ENCODE results near the gene PTPRN2.

DNA sequence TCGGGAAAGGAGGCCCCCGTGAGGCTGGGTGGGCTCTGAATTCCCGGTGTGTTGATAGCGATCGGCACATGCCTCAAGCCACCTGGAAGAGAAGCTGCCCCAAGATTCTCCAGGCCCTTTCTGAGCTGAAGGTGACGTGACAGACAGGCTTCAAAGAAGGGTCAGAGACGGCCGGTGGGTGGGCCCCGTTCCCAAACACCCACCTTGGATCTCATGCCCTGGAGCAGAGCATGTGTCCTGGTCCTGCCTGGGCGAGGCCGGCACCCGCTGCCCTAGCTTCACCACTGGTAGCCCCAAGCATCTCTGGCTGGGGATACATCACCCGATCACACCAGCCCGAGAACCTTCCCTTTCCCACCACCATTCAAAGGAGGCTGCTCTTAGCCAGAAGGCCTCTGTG, 851.8 kb downstream of the PTPRN2 start:
- TF ChIP-seq, protein P1, sequence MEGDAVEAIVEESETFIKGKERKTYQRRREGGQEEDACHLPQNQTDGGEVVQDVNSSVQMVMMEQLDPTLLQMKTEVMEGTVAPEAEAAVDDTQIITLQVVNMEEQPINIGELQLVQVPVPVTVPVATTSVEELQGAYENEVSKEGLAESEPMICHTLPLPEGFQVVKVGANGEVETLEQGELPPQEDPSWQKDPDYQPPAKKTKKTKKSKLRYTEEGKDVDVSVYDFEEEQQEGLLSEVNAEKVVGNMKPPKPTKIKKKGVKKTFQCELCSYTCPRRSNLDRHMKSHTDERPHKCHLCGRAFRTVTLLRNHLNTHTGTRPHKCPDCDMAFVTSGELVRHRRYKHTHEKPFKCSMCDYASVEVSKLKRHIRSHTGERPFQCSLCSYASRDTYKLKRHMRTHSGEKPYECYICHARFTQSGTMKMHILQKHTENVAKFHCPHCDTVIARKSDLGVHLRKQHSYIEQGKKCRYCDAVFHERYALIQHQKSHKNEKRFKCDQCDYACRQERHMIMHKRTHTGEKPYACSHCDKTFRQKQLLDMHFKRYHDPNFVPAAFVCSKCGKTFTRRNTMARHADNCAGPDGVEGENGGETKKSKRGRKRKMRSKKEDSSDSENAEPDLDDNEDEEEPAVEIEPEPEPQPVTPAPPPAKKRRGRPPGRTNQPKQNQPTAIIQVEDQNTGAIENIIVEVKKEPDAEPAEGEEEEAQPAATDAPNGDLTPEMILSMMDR (conservative IDR thresholded peaks at IDR 0.05): no peak
- no peak for TF ChIP-seq EZH2 (IDR thresholded peaks at IDR 0.05; ENCODE audit: low read depth)

Measured in PC-9 (cell line).